HEK293 (cell line): ENCODE data around the gene ENTPD8.

Experiments used
- CTCF ChIA-PET: fragments of 350-600 bp; formaldehyde crosslinking; extraction: SDS; loops from one replicate; lab custom pipeline; 2021; ENCODE audit warnings: antibody characterized with exemption; lab: Yijun Ruan, JAX
- POLR2A ChIA-PET: fragments of 300-600 bp; formaldehyde crosslinking; extraction: SDS; loops from one replicate; lab custom pipeline; 2020; ENCODE audit warnings: antibody characterized with exemption, inconsistent platforms; lab: Yijun Ruan, JAX
- H3K27ac ChIP-seq: fragments of 200-500 bp; sonication (Bioruptor generic); 2 replicates; pipeline ENCODE4 v1.5.1; 2014; ENCODE audit warnings: low read depth, low read length, control low read depth, inconsistent platforms; ENCODE audit errors: extremely low read depth
- H3K36me3 ChIP-seq, 2 experiments: fragments of 200-500 bp in 1 of 2; sonication (Bioruptor generic) in 1 of 2; 1 replicate in 1 of 2; 2 replicates in 1 of 2; pipeline ENCODE4 v1.5.1; 2014 to 2017; ENCODE audit warnings: inconsistent platforms in 2 of 2, low read length in 2 of 2; ENCODE audit not compliant: control insufficient read depth in 2 of 2, insufficient read depth in 1 of 2
- H3K4me1 ChIP-seq: fragments of 200-500 bp; sonication (Bioruptor generic); 2 replicates; pipeline ENCODE4 v1.5.1; 2014; ENCODE audit warnings: mild to moderate bottlenecking, low read length, inconsistent platforms; ENCODE audit not compliant: control insufficient read depth, insufficient read depth
- H3K4me3 ChIP-seq: 2 replicates; pipeline ENCODE4 v1.5.1; 2011; ENCODE audit warnings: low read depth, mild to moderate bottlenecking, control low read depth, low read length, moderate library complexity
- H3K9me3 ChIP-seq: fragments of 200-500 bp; sonication (Bioruptor generic); 2 replicates; pipeline ENCODE4 v1.5.1; 2014; ENCODE audit warnings: low read depth, low read length, inconsistent platforms; ENCODE audit not compliant: control insufficient read depth, insufficient read depth
- GLIS2 ChIP-seq: fragments of 450-650 bp; formaldehyde crosslinking; IDR thresholded peaks from 2 replicates; pipeline ENCODE4 v1.5.1; 2016; ENCODE audit warnings: missing biosample characterization, missing genetic modification characterization
- KLF1 ChIP-seq: fragments of 450-650 bp; formaldehyde crosslinking; IDR thresholded peaks from 2 replicates; pipeline ENCODE4 v1.5.1; 2016; ENCODE audit warnings: missing biosample characterization, missing genetic modification characterization
- PATZ1 ChIP-seq: fragments of 450-650 bp; formaldehyde crosslinking; IDR thresholded peaks from 2 replicates; pipeline ENCODE4 v1.5.1; 2016; ENCODE audit warnings: missing biosample characterization, missing genetic modification characterization
- SCRT2 ChIP-seq: fragments of 450-650 bp; formaldehyde crosslinking; IDR thresholded peaks from 2 replicates; pipeline ENCODE4 v1.5.1; 2016; ENCODE audit warnings: missing biosample characterization, missing genetic modification characterization
- SP2 ChIP-seq: fragments of 450-650 bp; formaldehyde crosslinking; IDR thresholded peaks from 2 replicates; pipeline ENCODE4 v1.5.1; 2016; ENCODE audit warnings: missing biosample characterization, missing genetic modification characterization
- SP7 ChIP-seq: fragments of 450-650 bp; formaldehyde crosslinking; IDR thresholded peaks from 2 replicates; pipeline ENCODE4 v1.5.1; 2016; ENCODE audit warnings: missing biosample characterization, missing genetic modification characterization
- ZBTB44 ChIP-seq: fragments of 450-650 bp; IDR thresholded peaks from 2 replicates; pipeline ENCODE4 v1.5.1; 2018; ENCODE audit warnings: missing biosample characterization, mild to moderate bottlenecking, missing genetic modification characterization
- ZNF184 ChIP-seq: fragments of 450-650 bp; IDR thresholded peaks from 2 replicates; pipeline ENCODE4 v1.5.1; 2018; ENCODE audit warnings: missing biosample characterization, mild to moderate bottlenecking, missing genetic modification characterization
- ZNF2 ChIP-seq: fragments of 450-650 bp; formaldehyde crosslinking; IDR thresholded peaks from 2 replicates; pipeline ENCODE4 v1.5.1; 2016; ENCODE audit warnings: missing biosample characterization, missing genetic modification characterization
- ZNF221 ChIP-seq: fragments of 450-650 bp; formaldehyde crosslinking; IDR thresholded peaks from 2 replicates; pipeline ENCODE4 v1.5.1; 2017; ENCODE audit warnings: missing biosample characterization, missing genetic modification characterization, borderline replicate concordance
- ZNF341 ChIP-seq: fragments of 450-650 bp; formaldehyde crosslinking; IDR thresholded peaks from 2 replicates; pipeline ENCODE4; 2016; ENCODE audit warnings: low read depth, missing biosample characterization, missing genetic modification characterization
- ZNF394 ChIP-seq: fragments of 450-650 bp; formaldehyde crosslinking; IDR thresholded peaks from 2 replicates; pipeline ENCODE4 v1.5.1; 2016; ENCODE audit warnings: missing biosample characterization, missing genetic modification characterization, mild to moderate bottlenecking, moderate library complexity, borderline replicate concordance
- ZNF510 ChIP-seq: fragments of 450-650 bp; formaldehyde crosslinking; IDR thresholded peaks from 2 replicates; pipeline ENCODE4 v1.5.1; 2018; ENCODE audit warnings: mild to moderate bottlenecking, missing genetic modification characterization, missing biosample characterization; ENCODE audit not compliant: insufficient replicate concordance
- ZNF600 ChIP-seq: fragments of 450-650 bp; formaldehyde crosslinking; IDR thresholded peaks from 2 replicates; pipeline ENCODE4 v1.5.1; 2016; ENCODE audit warnings: missing biosample characterization, missing genetic modification characterization
- ZNF610 ChIP-seq: fragments of 450-650 bp; formaldehyde crosslinking; IDR thresholded peaks from 2 replicates; pipeline ENCODE4 v1.5.1; 2016; ENCODE audit warnings: missing biosample characterization, missing genetic modification characterization, borderline replicate concordance
- ZNF768 ChIP-seq: fragments of 450-650 bp; formaldehyde crosslinking; IDR thresholded peaks from 2 replicates; pipeline ENCODE4 v1.5.1; 2018; ENCODE audit warnings: missing biosample characterization, mild to moderate bottlenecking, missing genetic modification characterization
- ZNF843 ChIP-seq: fragments of 450-650 bp; formaldehyde crosslinking; IDR thresholded peaks from 2 replicates; pipeline ENCODE4 v1.5.1; 2016; ENCODE audit warnings: missing biosample characterization, missing genetic modification characterization
- TF ChIP-seq, protein P1 (sequence below): IDR thresholded peaks from 2 replicates; pipeline ENCODE4 v1.6.1; 2011; ENCODE audit warnings: mild to moderate bottlenecking, low read depth, low read length, borderline replicate concordance
- TF ChIP-seq, protein P2 (sequence below): fragments of 450-650 bp; formaldehyde crosslinking; IDR thresholded peaks from 2 replicates; pipeline ENCODE4 v1.5.1; 2016; ENCODE audit warnings: missing biosample characterization, missing genetic modification characterization

ENTPD8 gene

DNA sequence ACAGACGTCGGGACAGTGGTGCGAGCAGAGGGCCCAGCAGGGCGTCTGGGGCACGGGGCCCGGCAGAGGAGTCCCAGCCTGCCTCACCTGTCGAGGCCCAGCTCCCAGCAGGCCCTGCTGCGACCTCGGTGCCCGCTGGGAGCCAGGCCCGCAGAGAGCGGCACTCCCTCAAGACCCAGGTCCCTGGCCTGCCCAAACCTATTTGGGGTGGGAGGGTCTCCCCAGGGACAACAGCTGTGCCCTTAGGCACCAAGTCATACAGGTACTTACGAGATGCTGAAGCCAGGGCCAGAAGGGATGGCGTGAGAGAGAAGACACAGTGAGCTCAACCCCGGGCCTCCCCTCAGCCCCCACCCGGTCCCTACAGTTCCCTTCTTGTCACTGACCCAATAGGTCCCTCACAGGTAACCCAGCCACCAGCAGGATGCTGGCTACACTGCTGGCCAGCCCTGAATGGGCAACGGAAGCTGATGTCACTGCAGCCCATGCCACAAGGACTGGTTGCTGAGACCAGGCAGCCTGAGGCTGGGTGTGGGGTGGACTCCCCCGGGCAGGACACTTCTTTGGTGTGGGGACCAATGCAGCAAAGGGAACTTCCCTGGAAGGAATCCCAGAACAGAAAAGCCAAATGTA, 14.3 kb upstream of the ENTPD8 start:
- CTCF ChIA-PET, result interaction anchor here (1.0 kb wide), 1 partner anchor 9 kb away, joined by 4 read pairs; no protein-coding TSS in a partner anchor
- H3K36me3 ChIP-seq, result peaks cover 0 to 54% of the 10 kb centered on the region in 2 experiments; a peak in 2 of 3 replicates
- peaks cover 6% of the 10 kb centered on the region for H3K4me1 ChIP-seq
- POLR2A ChIA-PET, result no interaction called here
- no peak for TF ChIP-seq ZNF843 (tag by site-specific recombination)
- peak; percentile 72; the same call in 1 of the 2 replicates for TF ChIP-seq SCRT2 (tag by site-specific recombination)
- 0 out of 2 replicates have a peak, but pooled peaks have one; percentile 22 for TF ChIP-seq GLIS2 (tag by site-specific recombination)
- no peak overlapping the region for H3K27ac ChIP-seq
- H3K9me3 ChIP-seq, result no peaks in the 10 kb centered on the region
- no peak overlapping the region for H3K4me3 ChIP-seq

GRCh38 chr9:137454597-137455358, 13.6 kb upstream of the ENTPD8 start:
- Histone ChIP-seq H3K4me1 (peaks cover 4% of the 10 kb centered on the region), H3K27ac (no peak overlapping the region)
- CTCF ChIA-PET, result interaction anchor here (0.6 to 1.0 kb wide), 2 partner anchors 9 to 32 kb away, joined by 3 to 4 read pairs; partner anchors contain the start of gene EXD3
- TF ChIP-seq KLF1 (tag by site-specific recombination) (peak; percentile 85), ZNF341 (tag by site-specific recombination) (peak; percentile 33; the same call in 1 of the 2 replicates), PATZ1 (tag by site-specific recombination) (peak; percentile 62; the same call in 1 of the 2 replicates), ZNF221 (no peak), ZNF2 (tag by site-specific recombination) (0 out of 2 replicates have a peak, but pooled peaks have one; percentile 18), ZNF184 (no peak), ZBTB44 (tag by site-specific recombination) (no peak), ZNF610 (tag by site-specific recombination) (no peak), SP2 (tag by site-specific recombination) (0 out of 2 replicates have a peak, but pooled peaks have one; percentile 8), ZNF510 (tag by site-specific recombination) (no peak), ZNF394 (tag by site-specific recombination) (no peak), ZNF768 (tag by site-specific recombination) (no peak), ZNF600 (tag by site-specific recombination) (peak; percentile 99), SP7 (tag by site-specific recombination) (peak; percentile 85)
- TF ChIP-seq, protein P1, sequence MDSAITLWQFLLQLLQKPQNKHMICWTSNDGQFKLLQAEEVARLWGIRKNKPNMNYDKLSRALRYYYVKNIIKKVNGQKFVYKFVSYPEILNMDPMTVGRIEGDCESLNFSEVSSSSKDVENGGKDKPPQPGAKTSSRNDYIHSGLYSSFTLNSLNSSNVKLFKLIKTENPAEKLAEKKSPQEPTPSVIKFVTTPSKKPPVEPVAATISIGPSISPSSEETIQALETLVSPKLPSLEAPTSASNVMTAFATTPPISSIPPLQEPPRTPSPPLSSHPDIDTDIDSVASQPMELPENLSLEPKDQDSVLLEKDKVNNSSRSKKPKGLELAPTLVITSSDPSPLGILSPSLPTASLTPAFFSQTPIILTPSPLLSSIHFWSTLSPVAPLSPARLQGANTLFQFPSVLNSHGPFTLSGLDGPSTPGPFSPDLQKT, result no peak
- TF ChIP-seq, protein P2, sequence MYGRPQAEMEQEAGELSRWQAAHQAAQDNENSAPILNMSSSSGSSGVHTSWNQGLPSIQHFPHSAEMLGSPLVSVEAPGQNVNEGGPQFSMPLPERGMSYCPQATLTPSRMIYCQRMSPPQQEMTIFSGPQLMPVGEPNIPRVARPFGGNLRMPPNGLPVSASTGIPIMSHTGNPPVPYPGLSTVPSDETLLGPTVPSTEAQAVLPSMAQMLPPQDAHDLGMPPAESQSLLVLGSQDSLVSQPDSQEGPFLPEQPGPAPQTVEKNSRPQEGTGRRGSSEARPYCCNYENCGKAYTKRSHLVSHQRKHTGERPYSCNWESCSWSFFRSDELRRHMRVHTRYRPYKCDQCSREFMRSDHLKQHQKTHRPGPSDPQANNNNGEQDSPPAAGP (tag by site-specific recombination), result peak; percentile 60
- TF ChIP-seq, all 188 proteins: peak for 8
- no peaks in the 10 kb centered on the region for H3K9me3 ChIP-seq
- POLR2A ChIA-PET, result no interaction called here
- peaks cover 0 to 58% of the 10 kb centered on the region in 2 experiments; a peak in 2 of 3 replicates for H3K36me3 ChIP-seq
- no peak overlapping the region for H3K4me3 ChIP-seq
